HuH-7 (cell line): ENCODE results near the gene ETS1.

Experiments used
- DNase-seq: peaks from one replicate; pipeline ENCODE4 v3.0.0; 2011; ENCODE audit warnings: low spot score

Gene ETS1

DNA sequence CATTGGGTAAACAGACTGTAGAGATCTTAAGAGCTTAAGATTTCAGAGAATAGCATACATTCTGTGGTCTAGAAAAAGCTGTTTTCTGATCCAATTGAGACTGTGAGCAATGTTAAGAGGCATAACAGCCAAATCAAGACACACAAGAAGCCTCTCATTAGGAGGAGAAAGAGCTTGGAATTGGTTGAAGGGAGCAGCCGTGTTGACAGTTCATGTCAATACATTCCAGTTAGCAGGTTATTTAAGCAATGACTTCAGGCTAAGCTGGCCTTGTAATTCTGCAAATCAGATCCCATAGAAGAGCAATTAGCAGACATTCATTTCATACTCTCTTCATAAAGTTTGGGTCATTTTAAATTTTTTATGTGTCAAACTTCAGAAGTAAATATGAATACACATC lies 50.9 kb downstream of the ETS1 start:
- no peak for DNase-seq

DNA sequence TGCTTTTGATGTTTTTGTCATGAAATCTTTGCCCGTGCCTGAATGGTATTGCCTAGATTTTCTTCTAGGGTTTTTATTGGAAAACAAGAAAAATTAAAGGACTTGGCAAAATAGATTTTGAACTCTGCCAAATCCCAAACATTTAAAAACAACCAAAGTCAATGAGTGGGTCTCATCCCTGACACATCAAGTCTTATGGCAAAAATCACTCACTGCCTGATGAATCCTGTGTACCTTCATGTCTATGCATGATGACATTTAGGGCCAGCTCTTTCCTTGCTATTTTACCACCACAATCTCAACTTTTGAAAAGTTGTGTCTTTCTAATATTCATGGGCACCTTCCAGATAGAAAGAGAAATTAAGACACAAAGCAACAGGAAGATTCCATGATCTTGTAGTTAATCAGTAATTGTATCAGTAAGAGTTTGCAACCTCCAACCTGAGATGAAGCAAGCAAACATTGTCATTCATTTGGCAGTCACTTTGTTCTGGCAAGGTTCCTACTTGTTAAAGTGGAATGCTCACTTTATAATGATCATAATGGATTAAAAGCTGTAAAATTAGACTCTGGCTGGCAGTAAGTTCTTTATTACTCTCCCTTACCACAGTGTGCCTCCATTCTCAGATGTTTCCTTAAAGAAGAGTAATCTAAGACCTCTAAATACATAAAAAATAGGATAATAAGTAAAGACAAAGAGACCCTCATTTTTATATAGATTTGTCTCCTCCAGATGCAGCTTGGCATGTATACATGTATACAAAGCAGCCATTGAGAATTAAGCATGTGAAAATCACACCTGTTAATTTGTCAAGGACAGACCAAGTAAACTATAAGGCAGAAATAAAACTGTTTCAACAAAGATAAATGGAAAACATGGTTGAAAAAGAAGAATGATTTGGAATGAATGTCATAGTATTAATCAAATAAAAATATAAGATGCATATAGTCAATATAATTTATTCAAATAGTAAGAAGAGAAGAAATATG lies 51.6 kb downstream of the ETS1 start:
- DNase-seq, result no peak

DNA sequence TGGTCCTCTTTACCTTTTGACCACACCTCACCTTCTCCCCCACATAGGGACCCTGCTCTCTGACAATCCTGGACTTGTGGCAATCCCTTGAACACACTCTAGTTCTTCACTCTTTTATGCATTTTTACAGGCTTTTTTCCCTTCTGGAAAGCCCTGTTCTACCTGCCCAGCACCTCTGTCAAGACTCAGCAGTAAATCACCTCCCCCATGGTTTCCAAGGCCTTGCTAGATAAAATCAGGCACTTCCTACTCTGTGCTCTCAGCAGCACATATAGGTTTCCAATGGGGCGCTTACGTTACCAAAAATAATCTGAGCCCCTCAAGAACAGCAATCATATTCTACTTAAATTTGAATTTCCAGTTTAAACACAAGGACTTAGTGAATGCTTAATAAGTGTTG lies 53.9 kb downstream of the ETS1 start:
- no peak for DNase-seq

DNA sequence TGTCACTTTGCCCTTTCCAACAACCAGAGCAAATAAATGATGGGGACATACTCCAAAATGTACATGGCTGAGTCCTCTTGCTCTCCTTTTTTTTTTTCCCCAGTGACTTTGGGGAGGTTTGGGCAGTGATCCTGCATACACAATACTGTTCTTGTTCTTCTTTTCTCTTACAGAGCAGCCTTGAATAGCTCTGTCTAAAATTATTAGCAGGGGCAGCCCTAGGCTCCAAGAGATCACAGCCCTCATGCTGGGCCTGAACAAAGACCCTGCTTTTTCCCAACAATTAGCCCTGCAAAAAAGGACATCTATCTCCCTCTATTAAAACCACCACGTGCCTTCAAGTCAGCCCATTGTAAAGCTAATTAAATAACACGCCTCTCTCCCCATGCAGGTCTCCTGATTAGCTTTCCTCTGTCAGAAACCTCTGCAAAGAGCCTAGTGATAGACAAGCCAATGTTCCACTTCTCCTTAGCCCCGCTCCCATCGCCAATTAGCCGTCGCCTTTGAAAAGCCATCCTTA lies 54.7 kb downstream of the ETS1 start:
- DNase-seq, result no peak

DNA sequence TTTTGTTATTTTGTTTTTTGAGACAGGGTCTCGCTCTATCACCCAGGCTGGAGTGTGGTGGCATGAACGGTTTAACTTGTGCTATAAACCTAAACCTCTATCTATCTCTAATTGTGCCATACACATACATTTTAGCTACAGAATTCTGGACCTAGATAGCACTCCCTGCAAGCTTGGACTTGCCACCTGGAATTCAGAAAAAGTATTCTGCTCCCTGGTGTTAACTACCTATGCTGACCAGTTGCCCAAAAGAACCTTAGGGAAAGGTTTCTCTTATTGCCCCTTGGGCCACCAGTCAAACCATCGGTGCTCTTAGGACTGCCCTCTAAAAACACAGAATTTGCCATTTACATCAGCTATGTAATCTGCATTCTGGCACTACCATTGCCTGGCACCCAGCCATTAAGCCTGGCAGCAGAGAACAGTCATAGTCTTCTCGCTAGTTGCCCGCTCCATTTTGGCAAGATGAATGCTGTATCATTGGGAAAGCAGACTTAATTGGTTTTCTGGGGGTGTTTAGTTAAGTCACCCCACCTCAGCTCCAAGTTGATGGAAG lies 55.3 kb downstream of the ETS1 start:
- DNase-seq, result no peak

DNA sequence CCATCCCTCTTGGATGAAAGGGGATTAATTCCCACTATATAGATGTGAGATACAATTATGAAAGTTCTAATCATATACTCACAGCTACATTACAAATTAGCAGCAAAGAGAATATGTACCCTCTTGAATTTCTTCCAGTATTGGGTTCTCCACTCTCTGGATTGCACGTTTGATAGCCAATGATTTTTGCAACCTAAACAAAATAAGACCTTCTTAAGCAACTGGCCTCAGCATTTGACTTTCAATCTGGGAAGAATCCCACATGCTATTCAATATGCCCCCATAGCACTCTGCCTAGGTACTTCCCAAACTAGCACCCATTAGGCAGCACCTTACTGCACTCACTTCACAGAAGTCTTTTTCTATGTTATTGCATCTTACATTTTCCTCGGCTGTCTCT lies 55.8 kb downstream of the ETS1 start:
- no peak for DNase-seq

DNA sequence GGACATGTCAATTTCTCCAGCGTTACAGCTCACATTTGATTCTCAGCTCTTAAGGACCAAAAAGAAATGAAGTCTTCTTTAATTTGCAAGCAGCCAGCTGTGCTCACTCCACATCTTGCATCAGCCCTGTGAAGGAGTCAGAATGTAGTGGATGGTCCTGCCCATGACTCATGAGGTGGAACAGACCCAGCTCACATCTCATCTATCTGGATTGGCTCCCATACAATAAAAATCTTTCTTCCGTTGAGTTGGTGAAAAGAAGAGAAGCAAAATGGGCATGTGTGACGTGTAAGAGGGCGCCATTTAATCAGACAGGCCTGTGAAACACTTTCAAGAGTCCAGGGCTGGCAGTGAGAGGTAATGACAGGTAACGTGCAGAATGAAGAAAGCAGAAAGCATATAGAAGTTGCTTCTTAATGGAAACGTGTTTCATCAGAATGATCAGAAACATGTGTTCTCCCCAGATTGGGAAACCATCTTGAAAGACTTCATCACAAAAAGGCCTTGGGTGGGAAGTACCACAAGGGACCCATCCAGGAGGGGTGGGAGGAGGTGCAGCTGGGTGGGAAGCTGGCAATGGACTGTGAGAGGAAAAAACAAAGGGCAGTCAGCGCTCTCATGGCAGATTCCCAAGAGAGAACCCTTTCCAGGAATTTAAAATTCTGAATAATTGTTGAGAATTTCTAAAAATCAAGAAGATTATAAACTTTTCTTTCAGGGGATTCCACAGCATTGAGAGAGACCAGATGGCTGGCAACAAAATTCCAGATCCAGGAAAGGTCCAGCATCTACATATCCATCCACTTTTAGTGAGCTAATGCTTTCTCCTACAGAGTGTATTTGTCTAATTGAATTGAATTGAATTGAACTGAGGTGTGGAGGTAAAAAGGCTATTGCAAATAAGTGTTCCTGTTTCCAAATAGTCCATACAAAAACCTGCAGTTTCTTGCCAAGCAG lies 57.0 kb downstream of the ETS1 start:
- no peak for DNase-seq

DNA sequence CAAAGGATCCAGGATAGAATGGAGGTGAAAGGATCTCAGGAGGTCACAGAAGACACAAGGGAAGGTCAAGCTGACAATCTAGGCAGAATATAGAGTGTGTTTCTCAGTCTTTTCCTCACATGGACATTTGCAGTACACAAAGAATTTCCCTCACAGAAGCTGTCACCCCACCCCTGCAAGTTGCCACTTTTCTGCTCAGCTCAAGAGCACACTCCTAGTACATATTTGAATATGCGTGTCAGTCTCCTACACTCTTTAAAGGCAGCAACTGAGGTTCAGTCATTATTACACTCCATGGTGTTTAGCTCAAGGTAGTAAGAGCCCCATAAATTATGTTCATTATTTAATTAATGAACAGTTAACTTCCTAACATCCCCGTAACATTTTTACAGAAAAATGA lies 59.1 kb downstream of the ETS1 start:
- DNase-seq, result no peak

DNA sequence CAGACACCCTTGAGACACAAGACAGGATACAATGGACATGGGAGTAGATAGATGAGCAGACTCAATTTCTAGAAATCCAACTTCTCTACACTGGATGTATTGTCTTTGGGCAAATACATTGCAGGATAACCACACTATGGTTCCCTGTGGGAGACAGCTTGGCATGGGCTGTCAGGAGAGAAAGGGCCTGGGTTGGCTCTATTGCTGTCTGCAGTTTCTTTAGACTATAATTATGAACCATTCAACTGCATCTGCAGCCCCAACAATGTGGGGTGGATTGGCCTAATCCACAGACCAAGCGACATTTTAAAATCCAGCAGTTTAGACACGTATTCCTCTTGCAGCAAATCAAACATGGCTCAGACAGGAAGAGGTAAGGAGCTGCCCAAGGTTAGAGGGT lies 60.3 kb downstream of the ETS1 start:
- DNase-seq, result no peak

DNA sequence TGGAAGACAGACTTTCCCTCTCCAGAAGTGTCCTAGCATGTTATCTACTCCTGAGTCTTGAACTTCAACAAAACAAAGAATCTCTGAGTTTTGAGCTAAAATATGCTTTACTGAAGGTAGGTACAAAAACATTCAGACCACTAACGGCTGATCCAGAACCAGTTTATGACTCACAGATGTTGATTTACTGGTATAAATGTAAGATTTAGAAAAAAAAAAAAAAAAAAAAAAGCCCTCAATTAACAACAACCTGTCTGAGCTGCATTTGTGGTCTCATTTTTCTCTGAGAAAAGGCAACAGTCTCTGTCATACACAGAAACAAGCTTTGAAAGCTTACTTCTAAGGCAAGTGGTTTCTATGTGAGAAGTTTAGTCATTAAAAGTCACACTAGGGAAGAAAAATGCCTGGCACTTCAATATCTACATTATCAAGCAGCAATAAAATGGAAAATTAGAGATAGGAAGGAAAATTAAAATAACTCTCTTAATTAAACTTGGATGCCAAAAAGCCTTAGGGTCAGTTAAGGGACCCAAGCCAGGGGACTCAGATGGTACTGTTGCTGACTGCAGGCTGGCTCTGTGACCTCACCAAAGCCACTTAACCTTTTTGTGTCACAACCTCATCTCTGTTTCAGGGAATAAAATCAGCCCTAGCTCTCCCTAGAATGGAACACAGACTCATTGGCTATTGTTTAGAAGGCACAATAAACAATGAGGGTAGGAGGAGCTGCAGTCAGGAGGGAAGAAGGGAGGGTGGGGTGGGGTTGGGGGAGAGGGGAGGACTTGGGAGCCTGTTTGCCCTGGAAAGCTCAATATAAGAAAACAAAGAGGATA lies 61.7 kb downstream of the ETS1 start:
- DNase-seq, result no peak

DNA sequence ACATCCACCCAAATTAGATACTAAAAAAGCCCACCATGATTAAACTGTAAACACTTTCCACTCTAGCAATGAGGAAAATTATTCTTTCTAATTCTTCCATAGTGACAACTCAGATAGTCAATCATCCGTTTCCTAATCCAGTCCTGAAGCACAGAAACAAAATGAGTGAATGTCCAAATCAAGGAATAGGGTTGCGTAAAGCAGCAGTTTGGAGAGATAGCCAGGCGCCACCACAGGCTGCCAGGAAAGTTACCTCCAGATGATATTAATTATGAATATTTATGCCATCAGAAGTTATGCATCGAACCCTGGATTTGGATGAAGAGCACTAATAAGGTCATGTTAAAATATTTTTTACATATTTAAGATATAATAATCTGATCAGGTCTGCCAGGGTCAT lies 63.2 kb downstream of the ETS1 start:
- DNase-seq, result no peak

DNA sequence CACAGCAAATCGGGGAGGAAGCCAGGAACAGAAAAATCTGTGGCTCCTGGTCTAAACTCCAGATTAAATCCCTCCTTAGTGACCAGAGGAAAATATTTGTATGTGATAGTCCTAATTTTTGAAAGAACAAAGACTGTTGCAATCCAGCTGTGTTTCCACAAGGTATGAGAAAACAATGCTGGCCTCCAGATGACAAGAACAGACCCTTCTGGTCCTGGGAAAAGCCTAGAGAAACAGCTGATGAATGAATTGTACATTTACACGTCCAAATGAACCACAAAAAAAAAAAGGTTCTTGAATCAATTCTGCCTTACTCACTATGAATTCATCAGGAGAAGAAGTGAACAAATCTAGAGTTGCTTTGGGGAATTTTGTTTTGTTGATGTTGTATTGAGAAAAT lies 63.7 kb downstream of the ETS1 start:
- no peak for DNase-seq

DNA sequence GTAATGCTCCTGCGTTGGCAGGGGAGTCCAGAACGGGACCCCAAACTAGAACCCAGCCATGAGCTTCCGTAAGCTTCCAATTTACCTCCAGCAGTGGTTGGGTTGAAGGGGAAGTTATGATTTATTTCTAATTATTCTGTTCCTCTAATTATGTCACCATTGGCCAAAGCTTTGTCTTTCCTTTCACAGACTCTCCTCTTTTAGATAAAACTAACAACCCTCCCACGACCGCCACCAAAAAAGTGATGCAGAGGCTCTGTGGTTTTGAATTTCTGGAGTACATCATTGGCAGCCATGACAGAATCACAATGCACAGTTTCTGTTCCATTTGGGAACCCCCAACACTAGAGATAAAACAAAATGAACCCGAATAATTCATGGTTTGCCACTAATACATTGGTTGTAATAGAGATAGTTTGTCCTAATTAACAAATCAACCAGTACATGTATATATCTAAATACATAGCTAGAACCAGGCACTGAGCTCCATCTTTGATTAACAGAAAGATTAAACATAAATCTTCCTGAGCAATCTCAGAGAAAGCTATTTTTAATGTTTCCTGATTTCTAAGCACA lies 64.3 kb downstream of the ETS1 start:
- DNase-seq, result no peak

DNA sequence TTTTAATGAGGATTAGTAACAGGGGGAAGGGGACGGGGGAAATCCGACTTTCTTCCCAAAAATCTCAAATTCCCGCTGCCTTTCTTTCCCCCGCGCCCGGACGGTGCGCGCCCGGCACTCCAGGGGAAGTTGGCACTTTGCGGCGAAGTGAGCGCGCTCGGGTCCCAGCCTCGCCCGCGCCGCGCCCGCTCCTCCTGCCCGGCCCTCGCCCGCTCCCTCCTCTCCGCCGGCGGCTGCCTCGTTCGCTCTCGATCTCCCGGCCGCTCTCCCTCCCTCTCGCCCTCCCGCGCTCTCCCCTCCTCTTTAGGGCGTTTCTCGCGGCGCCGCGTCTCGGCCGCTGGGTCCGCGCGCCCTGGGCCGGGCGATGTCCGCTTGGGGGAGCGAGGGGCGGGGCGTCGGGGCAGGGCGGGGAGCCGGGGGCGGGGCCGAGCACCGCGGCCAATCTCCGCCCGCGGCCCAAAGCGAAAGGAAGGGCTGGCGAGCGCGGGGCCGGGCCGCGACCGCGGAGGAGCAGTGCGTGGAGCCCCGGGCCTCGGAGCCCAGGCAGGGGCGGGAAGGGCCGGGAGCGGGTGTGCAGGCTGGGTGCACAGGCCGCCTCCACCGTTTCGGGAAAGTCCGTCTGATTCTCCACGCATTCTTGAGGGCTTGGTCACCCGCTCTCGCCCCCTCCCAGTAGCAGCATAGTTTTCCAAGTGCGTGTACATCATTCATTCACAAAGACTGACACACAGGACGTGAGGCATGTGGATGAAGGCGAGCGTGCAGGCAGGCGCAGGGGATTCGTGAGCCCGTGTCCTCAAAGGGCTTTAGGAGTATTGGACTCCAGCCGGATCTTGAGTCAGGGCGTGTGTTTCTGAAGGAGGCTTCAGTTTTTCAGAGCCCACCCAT lies 65.1 kb downstream of the ETS1 start:
- DNase-seq, result peak; percentile 63

DNA sequence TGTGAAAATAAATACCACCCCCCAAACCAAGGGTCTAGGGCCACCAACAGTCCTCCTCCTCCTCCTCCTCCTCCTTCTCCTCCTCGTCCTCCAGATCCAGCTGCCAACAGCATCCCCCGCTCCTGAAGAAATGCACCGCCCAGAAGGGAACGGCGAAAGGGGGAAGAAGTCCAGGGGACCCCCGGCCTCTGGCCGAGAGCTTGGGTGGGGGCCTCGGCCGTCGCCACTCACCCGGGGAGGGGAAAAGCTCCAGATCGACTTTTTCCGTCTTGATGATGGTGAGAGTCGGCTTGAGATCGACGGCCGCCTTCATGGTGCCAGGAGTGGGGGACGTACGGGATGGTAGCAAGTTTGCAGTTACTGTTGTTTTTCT lies 65.7 kb downstream of the ETS1 start:
- DNase-seq, result no peak

DNA sequence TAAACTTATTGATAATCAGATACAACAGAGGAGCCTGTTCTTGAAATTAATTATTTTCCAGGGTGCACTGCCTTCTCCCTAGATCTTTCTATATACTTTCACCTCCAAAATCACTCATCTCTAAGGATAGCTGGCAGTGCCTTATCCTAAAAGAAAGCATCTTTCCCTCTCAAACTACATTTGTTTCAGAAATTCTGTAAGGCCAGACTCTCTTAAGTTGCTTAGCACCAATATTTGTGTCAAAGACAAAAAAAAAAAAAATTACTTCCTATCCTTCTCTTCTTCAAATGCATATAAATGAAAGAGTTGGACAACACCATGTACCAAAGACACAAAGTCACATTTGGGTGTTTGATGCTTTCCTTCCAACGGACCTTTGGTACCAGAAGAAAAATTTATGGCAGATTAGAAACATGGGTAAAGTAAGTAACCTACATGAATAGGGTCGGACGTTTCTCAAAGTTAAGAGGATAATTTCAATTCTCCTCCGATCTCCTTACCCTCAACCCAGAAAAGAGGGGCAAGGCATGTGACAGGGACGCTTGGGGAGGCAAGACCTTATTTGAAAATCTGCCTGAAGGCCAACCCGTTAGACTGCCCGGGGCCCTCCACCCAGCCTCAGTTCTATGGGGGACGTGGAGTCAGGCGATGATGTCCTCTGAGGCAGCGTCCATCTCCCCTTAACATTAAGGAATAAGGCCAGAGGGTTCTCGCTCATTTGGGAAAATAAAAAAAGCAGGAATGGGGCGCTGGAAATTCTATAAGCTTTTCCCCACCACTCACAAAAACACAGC lies 66.3 kb downstream of the ETS1 start:
- no peak for DNase-seq

DNA sequence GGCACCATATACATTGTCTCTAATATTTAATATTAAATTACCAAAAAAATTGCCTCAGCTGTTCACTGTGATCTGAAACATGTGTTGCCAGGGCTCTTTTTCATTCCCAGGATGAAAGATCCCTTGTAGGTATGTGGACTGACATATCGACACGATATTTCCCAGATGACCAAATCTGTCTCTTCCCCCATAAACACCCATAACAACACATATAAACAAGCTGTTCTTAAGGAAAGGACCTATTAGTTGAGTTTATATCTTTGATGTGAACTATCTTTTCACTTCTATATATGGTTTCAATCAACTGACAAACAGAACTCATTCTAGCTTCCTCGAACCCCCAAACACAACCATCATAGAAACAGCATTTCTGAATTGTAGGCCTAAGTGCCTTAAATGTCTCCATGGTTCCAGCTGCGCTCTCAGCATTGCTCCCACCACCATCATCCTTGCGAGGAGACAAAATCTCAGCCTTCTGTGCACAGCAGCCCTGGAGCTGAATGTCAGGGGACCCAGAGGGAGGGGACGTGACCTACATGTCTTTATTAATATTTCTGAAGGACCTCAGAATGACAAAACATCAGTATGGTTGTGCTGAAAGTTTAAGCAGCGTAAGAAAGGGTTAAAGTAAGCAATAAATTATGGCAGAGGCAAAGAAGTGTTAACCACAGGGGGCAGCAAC lies 67.0 kb downstream of the ETS1 start:
- DNase-seq, result no peak

DNA sequence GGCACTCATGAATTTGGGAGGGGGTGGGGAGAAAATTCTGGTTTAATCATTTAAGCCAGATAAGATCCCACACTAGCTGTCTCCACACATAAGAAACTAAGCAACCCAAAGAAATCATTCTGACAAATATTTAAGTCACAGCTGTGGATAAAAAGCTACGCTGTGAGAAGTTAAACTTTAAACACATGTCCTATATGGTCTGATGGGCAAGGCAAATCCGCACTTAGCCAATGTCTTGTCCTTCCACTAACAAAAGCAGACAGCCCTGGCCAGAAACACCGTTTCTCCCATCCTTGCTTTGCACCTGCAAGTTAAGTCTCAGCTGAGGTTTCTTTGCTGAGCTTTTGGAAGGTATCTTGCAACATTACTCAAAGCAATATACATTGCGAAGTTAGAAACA lies 68.0 kb downstream of the ETS1 start:
- no peak for DNase-seq
